Caco-2 (cell line): ENCODE data around the gene FBXO39. TPM values are rescaled to one million over a fixed set of nuclear protein-coding genes. Genes with fewer than 3 reads are reported as not detected.

Experiments
- BruUV-seq: library from RNA; stranded (reverse); fragments of 400-500 nt; replicated peaks from 2 replicates; lab custom pipeline; 2021; lab: Mats Ljungman, UMichigan
- CTCF ChIA-PET: fragments of 300-600 bp; sonication (Branson Sonifier 250); formaldehyde crosslinking; loops from one replicate; lab custom pipeline; 2022; ENCODE audit warnings: antibody characterized with exemption; lab: Charles Lee
- POLR2A ChIA-PET: fragments of 300-600 bp; sonication (Branson Sonifier 250); formaldehyde crosslinking; loops from one replicate; lab custom pipeline; 2022; ENCODE audit warnings: antibody characterized with exemption; lab: Charles Lee
- DNase-seq, 2 experiments: peaks; one replicate each; pipeline versions ENCODE4 v3.0.0 to v3.0.0-alpha.2; 2020 to 2022
- H3K27me3 ChIP-seq: replicated peaks from 2 replicates; pipeline ENCODE4 v1.6.0; 2011; ENCODE audit warnings: low read length; ENCODE audit not compliant: control insufficient read depth, insufficient read depth
- H3K36me3 ChIP-seq: 2 replicates; pipeline ENCODE4 v1.5.1; 2011; ENCODE audit warnings: low read length; ENCODE audit not compliant: control insufficient read depth, insufficient read depth
- H3K4me1 ChIP-seq: fragments of 250-450 bp; sonication (Bioruptor Pico); 2 replicates; pipeline ENCODE4 v1.5.1; 2020; ENCODE audit warnings: mild to moderate bottlenecking
- H3K4me3 ChIP-seq: 2 replicates; pipeline ENCODE4 v1.5.1; 2011; ENCODE audit warnings: low read depth, mild to moderate bottlenecking, control low read depth, low read length
- H3K9me3 ChIP-seq: fragments of 250-450 bp; sonication (Bioruptor Pico); 2 replicates; pipeline ENCODE4 v1.5.1; 2020; ENCODE audit warnings: mild to moderate bottlenecking, moderate library complexity
- H3K27ac Mint-ChIP-seq: one replicate; pipeline ENCODE4 v1.8.0; 2022; ENCODE audit warnings: mixed read lengths; ENCODE audit not compliant: unreplicated experiment
- H3K27me3 Mint-ChIP-seq: one replicate; pipeline ENCODE4 v1.8.0; 2022; ENCODE audit warnings: mixed read lengths; ENCODE audit not compliant: insufficient read depth, unreplicated experiment
- H3K36me3 Mint-ChIP-seq: one replicate; pipeline ENCODE4 v1.8.0; 2022; ENCODE audit warnings: mild to moderate bottlenecking, mixed read lengths; ENCODE audit not compliant: insufficient read depth, unreplicated experiment
- H3K4me1 Mint-ChIP-seq: one replicate; pipeline ENCODE4 v1.8.0; 2022; ENCODE audit warnings: low read depth, mixed read lengths; ENCODE audit not compliant: unreplicated experiment
- H3K4me3 Mint-ChIP-seq: one replicate; pipeline ENCODE4 v1.8.0; 2022; ENCODE audit warnings: mild to moderate bottlenecking, moderate library complexity, mixed read lengths; ENCODE audit not compliant: unreplicated experiment
- H3K9me3 Mint-ChIP-seq: one replicate; pipeline ENCODE4 v1.8.0; 2022; ENCODE audit warnings: mixed read lengths; ENCODE audit not compliant: unreplicated experiment
- intact Hi-C: fragments of 100-400 bp; cut with micrococcal nuclease; formaldehyde crosslinking; loops from one replicate; pipeline ENCODE4 v1.10.0; 2022; ENCODE audit not compliant: unreplicated experiment
- total RNA-seq: library from RNA; stranded (reverse); gene quantifications from 2 replicates; pipeline ENCODE4 v1.2.3, GENCODE V29; 2022
- TF ChIP-seq, protein P1 (sequence below), 2 experiments: fragments of 200-600 bp in 1 of 2; IDR thresholded peaks; 1 replicate in 1 of 2; 2 replicates in 1 of 2; pipeline versions ENCODE4 v1.5.1 to v1.8.0; 2011 to 2022; ENCODE audit warnings: antibody characterized with exemption in 1 of 2, control low read depth in 1 of 2, inconsistent platforms in 1 of 2, low read depth in 1 of 2, low read length in 1 of 2, mild to moderate bottlenecking in 1 of 2, moderate library complexity in 1 of 2; ENCODE audit not compliant: insufficient read depth in 1 of 2, severe bottlenecking in 1 of 2, unreplicated experiment in 1 of 2

FBXO39 gene
- total RNA-seq, 1 experiment from 2014 or later, result not detected

GRCh38 chr17:6755731-6756184 lies 20.3 kb upstream of the FBXO39 start, which contains the start of gene XAF1:
Gene XAF1 (plus strand): TSS chr17:6756046. CDS start chr17:6756079, 33 bp downstream.
- Histone ChIP-seq H3K4me3 (no peak within 1 kb of the TSS), H3K4me1 (no peaks in the 10 kb centered on the region), H3K9me3 (no peaks in the 10 kb centered on the region), H3K27me3 (no peaks in the 10 kb centered on the region), H3K36me3 (no peaks in the 10 kb centered on the region)
- DNase-seq, result no peak
- BruUV-seq, result no TSS peak
- Mint-ChIP-seq H3K9me3 (no peaks in the 10 kb centered on the region), H3K27me3 (no peaks in the 10 kb centered on the region), H3K4me3 (no peak within 1 kb of the TSS), H3K36me3 (no peaks in the 10 kb centered on the region), H3K27ac (no peak within 1 kb of the TSS), H3K4me1 (no peaks in the 10 kb centered on the region)
- intact Hi-C loops, result no loop called here
- CTCF ChIA-PET, result no interaction called here
- TF ChIP-seq, protein P1, sequence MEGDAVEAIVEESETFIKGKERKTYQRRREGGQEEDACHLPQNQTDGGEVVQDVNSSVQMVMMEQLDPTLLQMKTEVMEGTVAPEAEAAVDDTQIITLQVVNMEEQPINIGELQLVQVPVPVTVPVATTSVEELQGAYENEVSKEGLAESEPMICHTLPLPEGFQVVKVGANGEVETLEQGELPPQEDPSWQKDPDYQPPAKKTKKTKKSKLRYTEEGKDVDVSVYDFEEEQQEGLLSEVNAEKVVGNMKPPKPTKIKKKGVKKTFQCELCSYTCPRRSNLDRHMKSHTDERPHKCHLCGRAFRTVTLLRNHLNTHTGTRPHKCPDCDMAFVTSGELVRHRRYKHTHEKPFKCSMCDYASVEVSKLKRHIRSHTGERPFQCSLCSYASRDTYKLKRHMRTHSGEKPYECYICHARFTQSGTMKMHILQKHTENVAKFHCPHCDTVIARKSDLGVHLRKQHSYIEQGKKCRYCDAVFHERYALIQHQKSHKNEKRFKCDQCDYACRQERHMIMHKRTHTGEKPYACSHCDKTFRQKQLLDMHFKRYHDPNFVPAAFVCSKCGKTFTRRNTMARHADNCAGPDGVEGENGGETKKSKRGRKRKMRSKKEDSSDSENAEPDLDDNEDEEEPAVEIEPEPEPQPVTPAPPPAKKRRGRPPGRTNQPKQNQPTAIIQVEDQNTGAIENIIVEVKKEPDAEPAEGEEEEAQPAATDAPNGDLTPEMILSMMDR (IDR thresholded peaks at IDR 0.05; ENCODE audit: insufficient read depth in 1 of 2, low read depth in 1 of 2, low read length in 1 of 2, severe bottlenecking in 1 of 2, unreplicated experiment in 1 of 2), result no peak
- POLR2A ChIA-PET, result no interaction called here

GRCh38 chr17:6756425-6757031 lies 19.5 kb upstream of the FBXO39 start:
- intact Hi-C loops, result no loop called here
- no peaks in the 10 kb centered on the region for H3K36me3 ChIP-seq
- no TSS peak for BruUV-seq
- no peaks in the 10 kb centered on the region for H3K4me1 ChIP-seq
- Mint-ChIP-seq H3K27ac (no peak overlapping the region), H3K27me3 (no peaks in the 10 kb centered on the region), H3K36me3 (no peaks in the 10 kb centered on the region), H3K4me1 (no peaks in the 10 kb centered on the region), H3K9me3 (no peaks in the 10 kb centered on the region), H3K4me3 (no peak overlapping the region)
- ChIA-PET CTCF (no interaction called here), POLR2A (no interaction called here)
- no peaks in the 10 kb centered on the region for H3K27me3 ChIP-seq
- H3K4me3 ChIP-seq, result no peak overlapping the region
- no peaks in the 10 kb centered on the region for H3K9me3 ChIP-seq
- TF ChIP-seq, protein P1 (IDR thresholded peaks at IDR 0.05; ENCODE audit: insufficient read depth in 1 of 2, low read depth in 1 of 2, low read length in 1 of 2, severe bottlenecking in 1 of 2, unreplicated experiment in 1 of 2), result no peak
- no peak for DNase-seq

- TF ChIP-seq, protein P1 (IDR thresholded peaks at IDR 0.05; ENCODE audit: insufficient read depth in 1 of 2, low read depth in 1 of 2, low read length in 1 of 2, severe bottlenecking in 1 of 2, unreplicated experiment in 1 of 2), result no peak
- Histone ChIP-seq H3K4me1 (no peaks in the 10 kb centered on the region), H3K9me3 (no peaks in the 10 kb centered on the region), H3K36me3 (no peaks in the 10 kb centered on the region), H3K4me3 (no peak overlapping the region), H3K27me3 (no peaks in the 10 kb centered on the region)
- intact Hi-C loops, result no loop called here
- BruUV-seq, result no TSS peak
- Mint-ChIP-seq H3K9me3 (no peaks in the 10 kb centered on the region), H3K27ac (no peak overlapping the region), H3K4me1 (no peaks in the 10 kb centered on the region), H3K36me3 (no peaks in the 10 kb centered on the region), H3K27me3 (no peaks in the 10 kb centered on the region), H3K4me3 (no peak overlapping the region)
- CTCF ChIA-PET, result no interaction called here
- POLR2A ChIA-PET, result no interaction called here
- no peak for DNase-seq
Measured at GRCh38 chr17:6757747-6758146, 18.3 kb upstream of the FBXO39 start.
